Measurements from ENCODE around the gene DDRGK1.
"Not testable (repeated sequence)": the region's sequence is repeated elsewhere in the genome, so short reads cannot be mapped to it uniquely, and the experiment has no call there.

The DDRGK1 gene

GRCh38 chr20:3188823-3189413, 15.6 kb downstream of the DDRGK1 start:
- Mint-ChIP-seq H3K27me3 (ENCODE audit: low read depth, poor library complexity) (no peaks in the 10 kb centered on the region), H3K9me3 (no peaks in the 10 kb centered on the region), H3K27ac (peak overlapping the region; percentile 53), H3K36me3 (ENCODE audit: low read depth) (peaks cover 38% of the 10 kb centered on the region), H3K4me1 (no peaks in the 10 kb centered on the region), H3K4me3 (no peak overlapping the region)
- TF ChIP-seq CTCF (IDR thresholded peaks at IDR 0.05), result no peak
- no peak for DNase-seq

GRCh38 chr20:3187861-3188260, 16.6 kb downstream of the DDRGK1 start:
- not testable (repeated sequence) for DNase-seq; H3K4me3 Mint-ChIP-seq; H3K9me3 Mint-ChIP-seq; H3K27me3 Mint-ChIP-seq (ENCODE audit: low read depth, poor library complexity); H3K4me1 Mint-ChIP-seq; H3K27ac Mint-ChIP-seq
- H3K36me3 Mint-ChIP-seq (ENCODE audit: low read depth), result peaks cover 35% of the 10 kb centered on the region

GRCh38 chr20:3183896-3184612, 20.4 kb downstream of the DDRGK1 start:
- H3K4me3 Mint-ChIP-seq, result no peak overlapping the region
- H3K9me3 Mint-ChIP-seq, result no peaks in the 10 kb centered on the region
- DNase-seq, result no peak
- TF ChIP-seq CTCF (IDR thresholded peaks at IDR 0.05), result no peak
- peaks cover 20% of the 10 kb centered on the region for H3K36me3 Mint-ChIP-seq (ENCODE audit: low read depth)
- peak overlapping the region; percentile 17 for H3K27ac Mint-ChIP-seq
- no peaks in the 10 kb centered on the region for H3K27me3 Mint-ChIP-seq (ENCODE audit: low read depth, poor library complexity)
- no peaks in the 10 kb centered on the region for H3K4me1 Mint-ChIP-seq

- peaks cover 17% of the 10 kb centered on the region for H3K36me3 Mint-ChIP-seq (ENCODE audit: low read depth)
- H3K27me3 Mint-ChIP-seq (ENCODE audit: low read depth, poor library complexity); H3K4me1 Mint-ChIP-seq; H3K4me3 Mint-ChIP-seq; H3K9me3 Mint-ChIP-seq; H3K27ac Mint-ChIP-seq; DNase-seq: not testable (repeated sequence)
Measured at GRCh38 chr20:3182429-3182828, 22.1 kb downstream of the DDRGK1 start.

GRCh38 chr20:3181270-3181669, 23.2 kb downstream of the DDRGK1 start:
- Mint-ChIP-seq H3K36me3 (ENCODE audit: low read depth) (peaks cover 14% of the 10 kb centered on the region), H3K4me3 (no peak overlapping the region), H3K9me3 (no peaks in the 10 kb centered on the region), H3K27ac (no peak overlapping the region), H3K4me1 (no peaks in the 10 kb centered on the region), H3K27me3 (ENCODE audit: low read depth, poor library complexity) (no peaks in the 10 kb centered on the region)
- no peak for TF ChIP-seq CTCF (IDR thresholded peaks at IDR 0.05)
- DNase-seq, result no peak

- no peaks in the 10 kb centered on the region for H3K27me3 Mint-ChIP-seq (ENCODE audit: low read depth, poor library complexity)
- TF ChIP-seq CTCF (IDR thresholded peaks at IDR 0.05), result no peak
- H3K4me3 Mint-ChIP-seq, result no peak overlapping the region
- no peak overlapping the region for H3K27ac Mint-ChIP-seq
- peaks cover 7% of the 10 kb centered on the region for H3K4me1 Mint-ChIP-seq
- no peaks in the 10 kb centered on the region for H3K9me3 Mint-ChIP-seq
- peaks cover 11% of the 10 kb centered on the region for H3K36me3 Mint-ChIP-seq (ENCODE audit: low read depth)
- DNase-seq, result no peak
Measured at GRCh38 chr20:3180319-3180718, 24.2 kb downstream of the DDRGK1 start.

All from nephron progenitor cell (in vitro differentiated cells).